HFFc6 (cell line): ENCODE measurements around the gene CIDEA. TPM values are rescaled to one million over a fixed set of nuclear protein-coding genes. Genes with fewer than 3 reads are reported as not detected.

Experiments
- DNase-seq: peaks from one replicate; pipeline ENCODE4 v3.0.0-alpha.2; 2018
- H3K27ac Mint-ChIP-seq: 2 replicates; pipeline ENCODE4 v1.8.0; 2020; ENCODE audit warnings: mild to moderate bottlenecking, mixed read lengths
- H3K27me3 Mint-ChIP-seq: 2 replicates; pipeline ENCODE4 v1.8.0; 2021; ENCODE audit warnings: mild to moderate bottlenecking, moderate library complexity, mixed read lengths; ENCODE audit not compliant: insufficient read depth
- H3K36me3 Mint-ChIP-seq: 2 replicates; pipeline ENCODE4 v1.8.0; 2021; ENCODE audit warnings: low read depth, mixed read lengths
- H3K4me1 Mint-ChIP-seq: 2 replicates; pipeline ENCODE4 v1.8.0; 2020; ENCODE audit warnings: low read depth, mixed read lengths
- H3K4me3 Mint-ChIP-seq: 2 replicates; pipeline ENCODE4 v1.8.0; 2020; ENCODE audit warnings: mild to moderate bottlenecking, moderate library complexity, mixed read lengths
- H3K9me3 Mint-ChIP-seq: 2 replicates; pipeline ENCODE4 v1.8.0; 2020; ENCODE audit warnings: mild to moderate bottlenecking, mixed read lengths
- CTCF ChIP-seq: fragments of 200-600 bp; sonication (generic); IDR thresholded peaks from 2 replicates; pipeline ENCODE4 v1.5.0; 2021; ENCODE audit warnings: antibody characterized with exemption, mild to moderate bottlenecking
- total RNA-seq, 6 experiments: library from RNA; stranded (reverse); fragmentation: NEBNext Ultra II Directional; extraction: Animal tissue kit (Norgen Biotek cat#: 25700); gene quantifications; 2 replicates in 1 of 6; 3 replicates in 5 of 6; pipeline ENCODE4 v1.2.3, GENCODE V29; 2021

Gene CIDEA
- total RNA-seq, 6 experiments from 2014 or later = not detected

- DNase-seq = no peak
- Mint-ChIP-seq H3K27me3 (peaks cover 48% of the 10 kb centered on the region), H3K4me3 (no peak overlapping the region), H3K9me3 (no peaks in the 10 kb centered on the region), H3K27ac (no peak overlapping the region), H3K36me3 (no peaks in the 10 kb centered on the region), H3K4me1 (peaks cover 16% of the 10 kb centered on the region)
- TF ChIP-seq CTCF = no peak
Observed at GRCh38 chr18:12253027-12253426, 1.1 kb upstream of the CIDEA start.

- H3K9me3 Mint-ChIP-seq = no peaks in the 10 kb centered on the region
Observed at GRCh38 chr18:12253663-12254135, 462 bp upstream of the CIDEA start.

GRCh38 chr18:12254820-12255511, 805 bp downstream of the CIDEA start:
- H3K27ac Mint-ChIP-seq = no peak overlapping the region
- H3K4me3 Mint-ChIP-seq = no peak overlapping the region
- peaks cover 41% of the 10 kb centered on the region for H3K27me3 Mint-ChIP-seq

More at GRCh38 chr18:12253663-12254135, 462 bp upstream of the CIDEA start:
- Mint-ChIP-seq H3K4me3 (no peak overlapping the region), H3K4me1 (peaks cover 16% of the 10 kb centered on the region), H3K27me3 (peaks cover 49% of the 10 kb centered on the region), H3K36me3 (no peaks in the 10 kb centered on the region), H3K27ac (no peak overlapping the region)
- TF ChIP-seq CTCF = no peak
- DNase-seq = no peak

GRCh38 chr18:12255626-12256026, 1.5 kb downstream of the CIDEA start:
- Mint-ChIP-seq H3K9me3 (no peaks in the 10 kb centered on the region), H3K4me3 (no peak overlapping the region), H3K27me3 (peaks cover 40% of the 10 kb centered on the region)

More at GRCh38 chr18:12254820-12255511, 805 bp downstream of the CIDEA start:
- no peak for DNase-seq
- H3K9me3 Mint-ChIP-seq = no peaks in the 10 kb centered on the region
- H3K4me1 Mint-ChIP-seq = peaks cover 16% of the 10 kb centered on the region
- no peaks in the 10 kb centered on the region for H3K36me3 Mint-ChIP-seq
- TF ChIP-seq CTCF = no peak

GRCh38 chr18:12256951-12257350, 2.8 kb downstream of the CIDEA start:
- no peak for DNase-seq
- Mint-ChIP-seq H3K4me3 (no peak overlapping the region), H3K27me3 (peaks cover 36% of the 10 kb centered on the region), H3K4me1 (peaks cover 16% of the 10 kb centered on the region), H3K36me3 (no peaks in the 10 kb centered on the region), H3K27ac (no peak overlapping the region), H3K9me3 (no peaks in the 10 kb centered on the region)
- TF ChIP-seq CTCF = no peak

More at GRCh38 chr18:12255626-12256026, 1.5 kb downstream of the CIDEA start:
- no peaks in the 10 kb centered on the region for H3K36me3 Mint-ChIP-seq
- no peak for DNase-seq
- peaks cover 16% of the 10 kb centered on the region for H3K4me1 Mint-ChIP-seq
- TF ChIP-seq CTCF = no peak
- H3K27ac Mint-ChIP-seq = no peak overlapping the region
